ENCODE measurements around the gene DLGAP1. TPM values are rescaled to one million over a fixed set of nuclear protein-coding genes. Genes with fewer than 3 reads are reported as not detected.

The DLGAP1 gene
- total and polyA plus RNA-seq, 2 experiments from 2014 or later, result 17.0 to 48.5 TPM

- TF ChIP-seq EZH2phosphoT487 (IDR thresholded peaks at IDR 0.05; ENCODE audit: unreplicated experiment) (no peak), NANOG (IDR thresholded peaks at IDR 0.05; ENCODE audit: borderline replicate concordance) (peak; percentile 72)
- peak overlapping the region; percentile 59 for H3K4me3 Mint-ChIP-seq
- Histone ChIP-seq H3K27ac (ENCODE audit: low read depth) (peak overlapping the region; percentile 93), H2AFZ (no peak overlapping the region), H3K4me1 (ENCODE audit: insufficient read depth) (peaks cover 42% of the 10 kb centered on the region), H3F3A (replicated peaks; ENCODE audit: low read depth) (0 out of 2 replicates have a peak, but pooled peaks cover 4% of the 10 kb centered on the region), H4K20me1 (replicated peaks; ENCODE audit: insufficient read depth) (no peaks in the 10 kb centered on the region), H3K4me2 (peak overlapping the region; percentile 58), H3K36me3 (ENCODE audit: insufficient read depth) (no peaks in the 10 kb centered on the region), H3K9me2 (ENCODE audit: insufficient read depth) (no peaks in the 10 kb centered on the region), H3K79me2 (replicated peaks; ENCODE audit: insufficient read depth) (no peaks in the 10 kb centered on the region), H3K27me3 (ENCODE audit: insufficient read depth) (no peaks in the 10 kb centered on the region), H3K4me3 (peak overlapping the region; percentile 32)
- DNase-seq (ENCODE audit: low spot score), result peak; percentile 11
- no peaks in the 10 kb centered on the region; the same call in 2 of the 3 replicates for H3K9me3 Mint-ChIP-seq
- H3K27me3 Mint-ChIP-seq (ENCODE audit: insufficient read depth, low read depth, poor library complexity), result peaks cover 4% of the 10 kb centered on the region
- no peak for ATAC-seq
- H3K4me1 Mint-ChIP-seq, result peaks cover 45% of the 10 kb centered on the region
- no peaks in the 10 kb centered on the region; the same call in 2 of the 3 replicates for H3K36me3 Mint-ChIP-seq (ENCODE audit: low read depth)
- 0 out of 2 replicates have a peak overlapping the region, but pooled peaks have one; percentile 29 for H3K27ac Mint-ChIP-seq
These were observed 900.2 kb downstream of the DLGAP1 start for GRCh38 chr18:3554811-3555427.

- ATAC-seq (peak; percentile 87), DNase-seq (ENCODE audit: low spot score) (peak; percentile 82)
- H2AFZ ChIP-seq, result no peak overlapping the region
- H3K4me3 Mint-ChIP-seq, result peak overlapping the region; percentile 59
- no peaks in the 10 kb centered on the region for H3K9me2 ChIP-seq (ENCODE audit: insufficient read depth)
- H3K27me3 ChIP-seq (ENCODE audit: insufficient read depth), result no peaks in the 10 kb centered on the region
- H3K79me2 ChIP-seq (replicated peaks; ENCODE audit: insufficient read depth), result no peaks in the 10 kb centered on the region
- no peaks in the 10 kb centered on the region for H4K20me1 ChIP-seq (replicated peaks; ENCODE audit: insufficient read depth)
- H3K4me2 ChIP-seq, result peak overlapping the region; percentile 58
- no peaks in the 10 kb centered on the region; the same call in 2 of the 3 replicates for H3K36me3 Mint-ChIP-seq (ENCODE audit: low read depth)
- H3K36me3 ChIP-seq (ENCODE audit: insufficient read depth), result no peaks in the 10 kb centered on the region
- H3K4me3 ChIP-seq, result peak overlapping the region; percentile 32
- peaks cover 4% of the 10 kb centered on the region for H3K27me3 Mint-ChIP-seq (ENCODE audit: insufficient read depth, low read depth, poor library complexity)
- H3K9me3 Mint-ChIP-seq, result no peaks in the 10 kb centered on the region; the same call in 2 of the 3 replicates
- peaks cover 42% of the 10 kb centered on the region for H3K4me1 ChIP-seq (ENCODE audit: insufficient read depth)
- H3F3A ChIP-seq (replicated peaks; ENCODE audit: low read depth), result 0 out of 2 replicates have a peak, but pooled peaks cover 4% of the 10 kb centered on the region
- H3K27ac Mint-ChIP-seq, result peak overlapping the region; percentile 84
- H3K27ac ChIP-seq (ENCODE audit: low read depth), result peak overlapping the region; percentile 93
- peaks cover 45% of the 10 kb centered on the region for H3K4me1 Mint-ChIP-seq
- no peak for TF ChIP-seq CTCF (conservative IDR thresholded peaks at IDR 0.05; ENCODE audit: low read depth in 2 of 2)
- TF ChIP-seq ZNF114 (CRISPR knock-in tag; IDR thresholded peaks at IDR 0.05), result peak; percentile 90
- peak; percentile 76 for TF ChIP-seq NANOG (IDR thresholded peaks at IDR 0.05; ENCODE audit: borderline replicate concordance)
- no peak for TF ChIP-seq POLR2AphosphoS5 (IDR thresholded peaks at IDR 0.05; ENCODE audit: low read depth)
- TF ChIP-seq ZNF462 (CRISPR knock-in tag; IDR thresholded peaks at IDR 0.05), result peak; percentile 89
- no peak for TF ChIP-seq STAT1 (IDR thresholded peaks at IDR 0.05; ENCODE audit: unreplicated experiment)
- no peak for TF ChIP-seq ZNF331 (CRISPR knock-in tag; IDR thresholded peaks at IDR 0.05; ENCODE audit: low read depth)
- TF ChIP-seq REST (IDR thresholded peaks at IDR 0.05; ENCODE audit: unreplicated experiment), result peak; percentile 50
These were observed 901.0 kb downstream of the DLGAP1 start for GRCh38 chr18:3554091-3554601.

Data from GM23338 (cell line).